ENCODE results near the gene ANP32E. TPM values are rescaled to one million over a fixed set of nuclear protein-coding genes. Genes with fewer than 3 reads are reported as not detected.
"Not testable (repeated sequence)": the region's sequence is repeated elsewhere in the genome, so short reads cannot be mapped to it uniquely, and the experiment has no call there.

Gene ANP32E
- total and polyA plus RNA-seq, 2 of the 8 experiments (the other 6 are each of a cell fraction or from before 2014, with no cell fraction given), result 20.7 to 123 TPM

DNA sequence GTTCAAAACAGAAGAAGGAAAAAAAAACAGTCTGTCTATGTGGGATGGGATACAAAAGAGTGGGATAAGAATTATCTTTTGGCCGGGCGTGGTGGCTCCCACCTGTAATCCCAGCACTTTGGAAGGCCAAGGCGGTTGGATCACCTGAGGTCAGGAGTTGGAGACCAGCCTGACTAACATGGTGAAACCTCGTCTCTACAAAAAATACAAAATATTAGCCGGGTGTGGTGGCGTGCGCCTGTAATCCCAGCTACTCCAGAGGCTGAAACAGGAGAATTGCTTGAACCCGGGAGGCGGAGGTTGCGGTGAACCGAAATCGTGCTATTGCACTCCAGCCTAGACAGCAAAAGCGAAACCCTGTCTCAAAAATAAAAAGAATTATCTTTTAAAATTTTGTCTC, 1.3 kb upstream of the ANP32E start:
- DNase-seq (ENCODE audit: low read depth in 1 of 2, low spot score in 2 of 2); H2BK20ac ChIP-seq (ENCODE audit: low read length); H3K36me3 ChIP-seq (ENCODE audit: control insufficient read depth in 2 of 4, insufficient read depth in 4 of 4, low read length in 3 of 4); H3K14ac ChIP-seq (ENCODE audit: insufficient read length); H2BK5ac ChIP-seq (ENCODE audit: low read depth, low read length); H4K5ac ChIP-seq (ENCODE audit: insufficient read length, low read depth, low read length); H3K4ac ChIP-seq (replicated peaks; ENCODE audit: insufficient read length, low read depth, low read length); H3K23me2 ChIP-seq (ENCODE audit: low read depth, low read length); H3K27me3 ChIP-seq (replicated peaks in 1 of 4; ENCODE audit: control insufficient read depth in 3 of 4, extremely low read depth in 1 of 4, insufficient read depth in 3 of 4, low read length in 3 of 4); H2BK120ac ChIP-seq (replicated peaks; ENCODE audit: low read depth, low read length); H2AFZ ChIP-seq (ENCODE audit: low read length); H2BK12ac ChIP-seq (ENCODE audit: low read depth, low read length); H4K91ac ChIP-seq (replicated peaks; ENCODE audit: insufficient read length, low read length); H4K8ac ChIP-seq (ENCODE audit: extremely low read depth, insufficient read depth, low read length); FAIRE-seq; H3K9me3 ChIP-seq (ENCODE audit: insufficient read depth in 2 of 2, low read depth in 1 of 2, low read length in 1 of 2); H4K20me1 ChIP-seq (replicated peaks in 1 of 2; ENCODE audit: control insufficient read depth in 1 of 2, insufficient read depth in 2 of 2, low read length in 2 of 2); H3K23ac ChIP-seq (ENCODE audit: insufficient read length); H3K56ac ChIP-seq (replicated peaks; ENCODE audit: insufficient read length, low read depth, low read length); H3K4me1 ChIP-seq (replicated peaks in 1 of 4; ENCODE audit: control insufficient read depth in 3 of 4, insufficient read depth in 4 of 4, low read length in 3 of 4); H2BK15ac ChIP-seq (ENCODE audit: low read length); H3K79me1 ChIP-seq (ENCODE audit: low read depth, low read length); H2AK5ac ChIP-seq (ENCODE audit: low read depth, low read length): not testable (repeated sequence)
- POLR2A ChIA-PET (ENCODE audit: partially characterized antibody), result interaction anchor here (0.6 to 5.6 kb wide), 13 partner anchors 9 to 133 kb away, joined by 3 to 61 read pairs (median 3); partner anchors contain the start of genes APH1A, CA14 and RPRD2
- peak overlapping the region; percentile 71; the same call in 1 of the 2 replicates for H3K18ac ChIP-seq (ENCODE audit: extremely low read depth, low read length)
- 91% methylated on average over 13 of the region's 13 CpGs; no CpG with 5 or more reads in 1 of the 2 experiments for WGBS, 2 experiments (ENCODE audit: extremely low coverage in 1 of 2, insufficient coverage in 1 of 2, insufficient read length in 1 of 2, insufficient replicate concordance in 2 of 2, low coverage in 1 of 2, low lambda C conversion rate in 2 of 2, missing lambda C conversion rate in 1 of 2)
- CTCF ChIA-PET (ENCODE audit: partially characterized antibody), result interaction anchor here (1.1 to 1.5 kb wide), 3 partner anchors 15 to 296 kb away, joined by 3 to 7 read pairs (median 4); no protein-coding TSS in a partner anchor
- peak overlapping the region; percentile 84 to 99 (median 98); a peak in 6 of 8 replicates for H3K4me3 ChIP-seq (ENCODE audit: extremely low read depth in 1 of 4, insufficient read depth in 2 of 4, low read depth in 3 of 4, low read length in 4 of 4)
- H3K9ac ChIP-seq (replicated peaks in 1 of 4; ENCODE audit: extremely low read depth in 1 of 4, low read depth in 3 of 4, low read length in 3 of 4), result peak overlapping the region in 1 of 4 experiments; percentile 91; a peak in 2 of 7 replicates
- H3K27ac ChIP-seq (ENCODE audit: low read depth, low read length), result peak overlapping the region; percentile 97; the same call in 1 of the 2 replicates
- peaks cover 22 to 37% of the 10 kb centered on the region in 2 experiments for H3K79me2 ChIP-seq (ENCODE audit: control insufficient read depth in 1 of 2, insufficient read depth in 2 of 2, low read length in 2 of 2)
- H3K4me2 ChIP-seq (ENCODE audit: insufficient read depth in 1 of 2, low read depth in 2 of 2, low read length in 2 of 2), result peak overlapping the region; percentile 77 to 86

All from H1 (cell line).